ENCODE data around the gene NPY4R2. TPM values are rescaled to one million over a fixed set of nuclear protein-coding genes. Genes with fewer than 3 reads are reported as not detected.
"Not testable (repeated sequence)": the region's sequence is repeated elsewhere in the genome, so short reads cannot be mapped to it uniquely, and the experiment has no call there.

NPY4R2 gene
- total RNA-seq, 2 donors from 2014 or later: not detected

DNA sequence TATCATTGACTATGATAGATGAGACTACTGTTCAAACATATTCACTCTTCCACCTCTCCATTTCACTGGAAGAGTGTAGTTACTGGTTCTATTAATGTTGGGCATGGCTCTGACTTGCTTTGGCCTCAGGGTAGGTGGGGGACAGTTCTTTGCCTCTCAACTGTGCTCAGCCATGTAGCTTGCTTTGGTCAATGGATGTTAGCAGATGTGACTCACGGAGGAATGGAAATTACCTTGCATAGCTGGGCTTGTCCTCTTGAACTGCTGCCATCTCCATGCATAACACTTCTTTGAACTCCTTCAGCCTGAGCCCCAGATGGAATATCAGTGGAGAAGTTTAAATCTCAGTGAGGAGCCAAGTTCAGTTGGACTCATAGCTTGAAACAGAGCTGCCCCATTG lies 9.1 kb upstream of the NPY4R2 start:
- H3K27me3 ChIP-seq; intact Hi-C loops (cut with DNase I); DNase-seq; ATAC-seq; H3K36me3 ChIP-seq (replicated peaks in 1 of 2; ENCODE audit: insufficient read depth in 1 of 2, low read depth in 2 of 2); H3K4me3 ChIP-seq; H3K4me1 ChIP-seq; H3K27ac ChIP-seq; H3K9me3 ChIP-seq: not testable (repeated sequence)
- 100% methylated on average over 1 of the region's 1 CpG; no CpG with 5 or more reads in 1 of the 2 donors for WGBS, 2 donors

GRCh38 chr10:47910486-47910885 lies 8.0 kb upstream of the NPY4R2 start:
- ATAC-seq (peak; percentile 92), DNase-seq (peak in 3 of 4 donors; percentile 12 to 50 (median 46))
- intact Hi-C loops (cut with DNase I); H3K4me3 ChIP-seq; H3K4me1 ChIP-seq; H3K27me3 ChIP-seq; H3K36me3 ChIP-seq (replicated peaks in 1 of 2; ENCODE audit: insufficient read depth in 1 of 2, low read depth in 2 of 2); H3K27ac ChIP-seq; H3K9me3 ChIP-seq: not testable (repeated sequence)
- WGBS, 2 donors: 7 to 38% methylated on average over 3 to 4 of the region's 4 CpGs

DNA sequence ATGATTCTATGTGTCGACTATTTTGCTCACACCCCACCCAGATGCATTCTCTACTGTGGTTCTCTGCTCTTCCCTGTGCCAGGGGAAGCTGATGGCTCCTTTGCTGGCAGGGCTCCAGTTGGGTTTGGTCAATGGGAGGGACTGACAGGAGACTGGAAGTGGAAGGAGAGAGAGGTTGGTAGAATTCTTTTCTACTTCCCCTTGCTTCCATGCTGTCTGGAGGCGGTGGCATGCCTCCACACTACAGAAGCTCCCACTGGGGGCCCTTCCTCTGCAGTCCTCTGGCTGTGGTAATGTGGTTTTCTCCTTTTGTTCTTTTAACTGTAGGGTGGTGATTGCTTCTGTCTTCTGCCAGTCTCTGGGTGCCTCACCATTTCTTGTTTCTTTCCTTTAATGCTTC lies 4.4 kb upstream of the NPY4R2 start:
- H3K27ac ChIP-seq; ATAC-seq; DNase-seq; H3K36me3 ChIP-seq (replicated peaks in 1 of 2; ENCODE audit: insufficient read depth in 1 of 2, low read depth in 2 of 2); H3K27me3 ChIP-seq; H3K9me3 ChIP-seq; H3K4me3 ChIP-seq; intact Hi-C loops (cut with DNase I); H3K4me1 ChIP-seq: not testable (repeated sequence)
- no CpG with 5 or more reads among the region's 2 CpGs for WGBS, 2 donors

- no CpG with 5 or more reads among the region's 4 CpGs for WGBS, 2 donors
- H3K4me1 ChIP-seq; H3K27ac ChIP-seq; H3K36me3 ChIP-seq (replicated peaks in 1 of 2; ENCODE audit: insufficient read depth in 1 of 2, low read depth in 2 of 2); intact Hi-C loops (cut with DNase I); ATAC-seq; H3K4me3 ChIP-seq; H3K9me3 ChIP-seq; H3K27me3 ChIP-seq: not testable (repeated sequence)
- DNase-seq: peak in 2 of 4 donors; percentile 24 to 25
- TF ChIP-seq CTCF (IDR thresholded peaks at IDR 0.05): peak in 1 of 7 experiments; percentile 22
These were observed 2.5 kb upstream of the NPY4R2 start for GRCh38 chr10:47915849-47916548.

GRCh38 chr10:47920610-47921009 lies 2.1 kb downstream of the NPY4R2 start:
- intact Hi-C loops (cut with DNase I); ATAC-seq; H3K36me3 ChIP-seq (replicated peaks in 1 of 2; ENCODE audit: insufficient read depth in 1 of 2, low read depth in 2 of 2); H3K4me1 ChIP-seq; H3K4me3 ChIP-seq; DNase-seq; H3K27ac ChIP-seq; H3K27me3 ChIP-seq; H3K9me3 ChIP-seq: not testable (repeated sequence)
- WGBS, 2 donors: 73 to 74% methylated on average over 1 of the region's 2 CpGs

DNA sequence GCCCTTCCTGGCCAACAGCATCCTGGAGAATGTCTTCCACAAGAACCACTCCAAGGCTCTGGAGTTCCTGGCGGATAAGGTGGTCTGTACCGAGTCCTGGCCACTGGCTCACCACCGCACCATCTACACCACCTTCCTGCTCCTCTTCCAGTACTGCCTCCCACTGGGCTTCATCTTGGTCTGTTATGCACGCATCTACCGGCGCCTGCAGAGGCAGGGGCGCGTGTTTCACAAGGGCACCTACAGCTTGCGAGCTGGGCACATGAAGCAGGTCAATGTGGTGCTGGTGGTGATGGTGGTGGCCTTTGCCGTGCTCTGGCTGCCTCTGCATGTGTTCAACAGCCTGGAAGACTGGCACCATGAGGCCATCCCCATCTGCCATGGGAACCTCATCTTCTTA lies 4.0 kb downstream of the NPY4R2 start:
- intact Hi-C loops (cut with DNase I); H3K4me3 ChIP-seq; H3K27ac ChIP-seq; H3K27me3 ChIP-seq; ATAC-seq; DNase-seq; H3K4me1 ChIP-seq; H3K9me3 ChIP-seq; H3K36me3 ChIP-seq (replicated peaks in 1 of 2; ENCODE audit: insufficient read depth in 1 of 2, low read depth in 2 of 2): not testable (repeated sequence)
- WGBS, 2 donors: 90 to 96% methylated on average over 5 to 8 of the region's 10 CpGs

GRCh38 chr10:47924628-47925027 lies 6.2 kb downstream of the NPY4R2 start:
- DNase-seq; H3K27me3 ChIP-seq; H3K27ac ChIP-seq; H3K9me3 ChIP-seq; H3K36me3 ChIP-seq (replicated peaks in 1 of 2; ENCODE audit: insufficient read depth in 1 of 2, low read depth in 2 of 2); H3K4me3 ChIP-seq; H3K4me1 ChIP-seq; ATAC-seq; intact Hi-C loops (cut with DNase I): not testable (repeated sequence)
- WGBS, 2 donors: 94% methylated on average over 3 of the region's 5 CpGs; no CpG with 5 or more reads in 1 of the 2 donors

DNA sequence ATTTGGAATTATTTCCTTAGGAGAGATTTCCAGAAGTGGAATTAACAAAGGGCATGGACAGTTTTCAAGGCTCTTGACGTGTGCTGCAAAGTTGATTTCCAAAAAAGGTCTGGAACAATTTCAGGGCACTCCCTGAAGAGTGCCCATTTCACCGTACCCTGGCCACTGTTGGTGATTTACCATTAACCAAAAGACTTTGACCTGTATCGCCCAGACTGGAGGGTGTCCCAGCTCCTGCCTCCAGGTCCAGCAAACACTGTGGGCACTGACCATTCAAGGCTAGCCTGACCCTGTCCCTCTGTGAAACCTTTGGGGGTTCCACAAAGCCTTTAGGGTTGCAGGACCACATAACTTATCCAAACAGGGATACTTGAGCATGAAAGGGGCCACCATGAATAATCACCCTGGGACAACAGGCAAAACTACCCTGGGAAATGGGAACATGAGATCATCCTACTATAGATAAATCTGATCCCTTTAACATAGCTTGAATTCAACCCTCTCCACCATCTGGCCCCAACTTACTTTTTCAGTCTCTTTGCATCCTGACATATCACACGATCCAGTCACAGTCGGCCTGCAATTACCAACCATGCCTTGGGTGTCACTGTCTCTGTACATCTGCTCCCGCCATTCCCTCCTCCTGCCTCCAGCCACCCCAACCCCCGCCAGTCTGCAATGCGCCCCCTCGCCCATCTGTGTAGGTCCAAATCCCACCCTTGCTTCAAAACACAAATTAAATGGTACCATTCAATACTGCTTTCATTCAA lies 8.9 kb downstream of the NPY4R2 start:
- ATAC-seq, H3K9me3 ChIP-seq: not testable (repeated sequence)
- no CpG with 5 or more reads among the region's 9 CpGs for WGBS, 2 donors

GRCh38 chr10:47928225-47928624 lies 9.8 kb downstream of the NPY4R2 start:
- H3K27ac ChIP-seq; H3K4me3 ChIP-seq; H3K36me3 ChIP-seq (replicated peaks in 1 of 2; ENCODE audit: insufficient read depth in 1 of 2, low read depth in 2 of 2); DNase-seq; H3K4me1 ChIP-seq; H3K9me3 ChIP-seq; H3K27me3 ChIP-seq; ATAC-seq; intact Hi-C loops (cut with DNase I): not testable (repeated sequence)
- no CpG with 5 or more reads among the region's 2 CpGs for WGBS, 2 donors

More for the DNA sequence above, 8.9 kb downstream of the NPY4R2 start:
- H3K4me3 ChIP-seq; intact Hi-C loops (cut with DNase I); H3K27me3 ChIP-seq; H3K27ac ChIP-seq; H3K4me1 ChIP-seq; DNase-seq; H3K36me3 ChIP-seq (replicated peaks in 1 of 2; ENCODE audit: insufficient read depth in 1 of 2, low read depth in 2 of 2): not testable (repeated sequence)

- DNase-seq; H3K36me3 ChIP-seq (replicated peaks in 1 of 2; ENCODE audit: insufficient read depth in 1 of 2, low read depth in 2 of 2); H3K4me1 ChIP-seq; ATAC-seq; intact Hi-C loops (cut with DNase I); H3K27ac ChIP-seq; H3K9me3 ChIP-seq; H3K27me3 ChIP-seq; H3K4me3 ChIP-seq: not testable (repeated sequence)
- WGBS, 2 donors: no CpG with 5 or more reads among the region's 1 CpG
These were observed 14.4 kb downstream of the NPY4R2 start for GRCh38 chr10:47932824-47933223.

GRCh38 chr10:47933462-47933861 lies 15.0 kb downstream of the NPY4R2 start:
- H3K4me1 ChIP-seq; H3K36me3 ChIP-seq (replicated peaks in 1 of 2; ENCODE audit: insufficient read depth in 1 of 2, low read depth in 2 of 2); H3K27me3 ChIP-seq; ATAC-seq; DNase-seq; intact Hi-C loops (cut with DNase I); H3K9me3 ChIP-seq; H3K27ac ChIP-seq; H3K4me3 ChIP-seq: not testable (repeated sequence)
- 20% methylated on average over 1 of the region's 6 CpGs; no CpG with 5 or more reads in 1 of the 2 donors for WGBS, 2 donors

Measured in body of pancreas (tissue), 4 donors.